Measurements from ENCODE around the gene ZNF511. TPM values are rescaled to one million over a fixed set of nuclear protein-coding genes. Genes with fewer than 3 reads are reported as not detected.

The ZNF511 gene
- polyA plus RNA-seq, 1 donor from 2014 or later: 17.6 TPM

DNA sequence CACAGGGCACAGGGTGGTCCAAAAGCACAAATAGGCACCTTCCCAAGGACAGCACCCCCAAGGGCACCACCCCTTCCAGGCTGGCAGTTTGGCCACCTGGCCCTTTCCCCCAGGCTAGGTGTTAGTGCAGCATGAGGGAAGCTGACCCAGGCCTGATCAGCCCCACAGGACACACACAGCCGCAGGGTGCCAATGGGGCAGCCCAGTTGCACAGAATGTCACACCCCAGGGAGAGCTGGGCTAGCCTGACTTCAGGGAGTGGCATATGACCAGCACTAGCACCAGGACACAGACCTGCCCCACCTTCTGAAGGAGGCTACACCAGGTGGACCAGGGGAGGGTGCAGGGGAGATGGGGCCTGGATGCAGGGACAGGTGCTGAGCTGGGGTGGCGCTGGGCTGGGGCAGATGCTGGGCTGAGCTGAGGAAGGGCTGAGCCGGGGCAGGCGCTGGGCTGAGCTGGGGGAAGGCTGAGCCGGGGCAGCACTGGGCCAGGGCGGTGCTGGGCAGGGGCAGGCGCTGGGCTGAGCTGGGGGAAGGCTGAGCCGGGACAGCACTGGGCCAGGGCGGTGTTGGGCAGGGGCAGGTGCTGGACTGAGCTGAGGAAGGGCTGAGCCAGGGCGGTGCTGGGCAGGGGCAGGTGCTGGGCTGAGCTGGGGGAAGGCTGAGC is 28.2 kb upstream of the ZNF511 start:
- H3K27me3 ChIP-seq (ENCODE audit: insufficient read depth, low read depth, low read length): peaks cover 10% of the 10 kb centered on the region
- TF ChIP-seq MXI1 (conservative IDR thresholded peaks at IDR 0.05; ENCODE audit: poor library complexity, severe bottlenecking) (no peak), EZH2 (IDR thresholded peaks at IDR 0.05; ENCODE audit: borderline replicate concordance, insufficient read depth, low read length, poor library complexity, severe bottlenecking) (no peak), EP300 (conservative IDR thresholded peaks at IDR 0.05; ENCODE audit: poor library complexity, severe bottlenecking) (no peak), RAD21 (conservative IDR thresholded peaks at IDR 0.05) (no peak), POLR2AphosphoS5 (IDR thresholded peaks at IDR 0.05) (no peak), SMC3 (conservative IDR thresholded peaks at IDR 0.05; ENCODE audit: poor library complexity) (no peak), TAF1 (IDR thresholded peaks at IDR 0.05; ENCODE audit: low read depth) (no peak)
- TF ChIP-seq, protein P1, sequence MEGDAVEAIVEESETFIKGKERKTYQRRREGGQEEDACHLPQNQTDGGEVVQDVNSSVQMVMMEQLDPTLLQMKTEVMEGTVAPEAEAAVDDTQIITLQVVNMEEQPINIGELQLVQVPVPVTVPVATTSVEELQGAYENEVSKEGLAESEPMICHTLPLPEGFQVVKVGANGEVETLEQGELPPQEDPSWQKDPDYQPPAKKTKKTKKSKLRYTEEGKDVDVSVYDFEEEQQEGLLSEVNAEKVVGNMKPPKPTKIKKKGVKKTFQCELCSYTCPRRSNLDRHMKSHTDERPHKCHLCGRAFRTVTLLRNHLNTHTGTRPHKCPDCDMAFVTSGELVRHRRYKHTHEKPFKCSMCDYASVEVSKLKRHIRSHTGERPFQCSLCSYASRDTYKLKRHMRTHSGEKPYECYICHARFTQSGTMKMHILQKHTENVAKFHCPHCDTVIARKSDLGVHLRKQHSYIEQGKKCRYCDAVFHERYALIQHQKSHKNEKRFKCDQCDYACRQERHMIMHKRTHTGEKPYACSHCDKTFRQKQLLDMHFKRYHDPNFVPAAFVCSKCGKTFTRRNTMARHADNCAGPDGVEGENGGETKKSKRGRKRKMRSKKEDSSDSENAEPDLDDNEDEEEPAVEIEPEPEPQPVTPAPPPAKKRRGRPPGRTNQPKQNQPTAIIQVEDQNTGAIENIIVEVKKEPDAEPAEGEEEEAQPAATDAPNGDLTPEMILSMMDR (IDR thresholded peaks at IDR 0.05; ENCODE audit: poor library complexity, severe bottlenecking): no peak
- TF ChIP-seq, protein P2, sequence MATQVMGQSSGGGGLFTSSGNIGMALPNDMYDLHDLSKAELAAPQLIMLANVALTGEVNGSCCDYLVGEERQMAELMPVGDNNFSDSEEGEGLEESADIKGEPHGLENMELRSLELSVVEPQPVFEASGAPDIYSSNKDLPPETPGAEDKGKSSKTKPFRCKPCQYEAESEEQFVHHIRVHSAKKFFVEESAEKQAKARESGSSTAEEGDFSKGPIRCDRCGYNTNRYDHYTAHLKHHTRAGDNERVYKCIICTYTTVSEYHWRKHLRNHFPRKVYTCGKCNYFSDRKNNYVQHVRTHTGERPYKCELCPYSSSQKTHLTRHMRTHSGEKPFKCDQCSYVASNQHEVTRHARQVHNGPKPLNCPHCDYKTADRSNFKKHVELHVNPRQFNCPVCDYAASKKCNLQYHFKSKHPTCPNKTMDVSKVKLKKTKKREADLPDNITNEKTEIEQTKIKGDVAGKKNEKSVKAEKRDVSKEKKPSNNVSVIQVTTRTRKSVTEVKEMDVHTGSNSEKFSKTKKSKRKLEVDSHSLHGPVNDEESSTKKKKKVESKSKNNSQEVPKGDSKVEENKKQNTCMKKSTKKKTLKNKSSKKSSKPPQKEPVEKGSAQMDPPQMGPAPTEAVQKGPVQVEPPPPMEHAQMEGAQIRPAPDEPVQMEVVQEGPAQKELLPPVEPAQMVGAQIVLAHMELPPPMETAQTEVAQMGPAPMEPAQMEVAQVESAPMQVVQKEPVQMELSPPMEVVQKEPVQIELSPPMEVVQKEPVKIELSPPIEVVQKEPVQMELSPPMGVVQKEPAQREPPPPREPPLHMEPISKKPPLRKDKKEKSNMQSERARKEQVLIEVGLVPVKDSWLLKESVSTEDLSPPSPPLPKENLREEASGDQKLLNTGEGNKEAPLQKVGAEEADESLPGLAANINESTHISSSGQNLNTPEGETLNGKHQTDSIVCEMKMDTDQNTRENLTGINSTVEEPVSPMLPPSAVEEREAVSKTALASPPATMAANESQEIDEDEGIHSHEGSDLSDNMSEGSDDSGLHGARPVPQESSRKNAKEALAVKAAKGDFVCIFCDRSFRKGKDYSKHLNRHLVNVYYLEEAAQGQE (IDR thresholded peaks at IDR 0.05; ENCODE audit: borderline replicate concordance): no peak

DNA sequence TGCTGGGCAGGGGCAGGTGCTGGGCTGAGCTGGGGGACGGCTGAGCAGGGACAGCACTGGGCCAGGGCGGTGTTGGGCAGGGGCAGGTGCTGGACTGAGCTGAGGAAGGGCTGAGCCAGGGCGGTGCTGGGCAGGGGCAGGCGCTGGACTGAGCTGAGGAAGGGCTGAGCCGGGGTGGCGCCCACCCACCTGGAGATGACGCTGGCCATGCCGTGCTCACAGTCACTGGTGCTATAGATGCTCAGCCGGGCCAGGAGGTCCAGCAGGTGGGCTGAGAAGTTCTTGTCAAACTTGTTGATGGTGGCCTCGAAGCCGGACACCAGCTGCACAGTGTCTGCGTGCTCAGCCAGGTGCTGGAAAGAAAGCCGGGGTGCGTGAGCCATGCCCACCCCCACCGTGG is 27.6 kb upstream of the ZNF511 start:
- H3K36me3 ChIP-seq (ENCODE audit: insufficient read depth, low read length): no peaks in the 10 kb centered on the region
- H3F3A ChIP-seq (ENCODE audit: insufficient read depth, low read length, poor library complexity, severe bottlenecking): no peaks in the 10 kb centered on the region
- no peaks in the 10 kb centered on the region for H3K9me2 ChIP-seq (ENCODE audit: insufficient read depth, low read length)
- TF ChIP-seq, protein P1 (IDR thresholded peaks at IDR 0.05; ENCODE audit: poor library complexity, severe bottlenecking): no peak
- no peak for TF ChIP-seq EZH2 (IDR thresholded peaks at IDR 0.05; ENCODE audit: borderline replicate concordance, insufficient read depth, low read length, poor library complexity, severe bottlenecking)
- no peak for TF ChIP-seq POLR2AphosphoS5 (IDR thresholded peaks at IDR 0.05)
- no peak for TF ChIP-seq SMC3 (conservative IDR thresholded peaks at IDR 0.05; ENCODE audit: poor library complexity)
- TF ChIP-seq TAF1 (IDR thresholded peaks at IDR 0.05; ENCODE audit: low read depth): no peak
- TF ChIP-seq, protein P2 (IDR thresholded peaks at IDR 0.05; ENCODE audit: borderline replicate concordance): no peak
- no peak for TF ChIP-seq EP300 (conservative IDR thresholded peaks at IDR 0.05; ENCODE audit: poor library complexity, severe bottlenecking)
- TF ChIP-seq MXI1 (conservative IDR thresholded peaks at IDR 0.05; ENCODE audit: poor library complexity, severe bottlenecking): no peak
- no peak for TF ChIP-seq RAD21 (conservative IDR thresholded peaks at IDR 0.05)
- no peaks in the 10 kb centered on the region for H3K79me2 ChIP-seq (replicated peaks; ENCODE audit: insufficient read depth, low read length)
- H3K9ac ChIP-seq (ENCODE audit: low read length): no peak overlapping the region
- H3K9me3 ChIP-seq (ENCODE audit: low read length): no peaks in the 10 kb centered on the region
- H3K27me3 ChIP-seq (ENCODE audit: insufficient read depth, low read depth, low read length): peaks cover 8% of the 10 kb centered on the region
- H2AFZ ChIP-seq (ENCODE audit: low read depth, low read length): no peak overlapping the region
- no peak overlapping the region for H3K4me2 ChIP-seq (ENCODE audit: low read length)
- H3K4me3 ChIP-seq (ENCODE audit: low read length): no peak overlapping the region
- H3K27ac ChIP-seq (ENCODE audit: low read length): no peak overlapping the region
- H4K20me1 ChIP-seq (ENCODE audit: insufficient read depth): no peaks in the 10 kb centered on the region

More for the DNA sequence above, 28.2 kb upstream of the ZNF511 start:
- H3K9ac ChIP-seq (ENCODE audit: low read length): no peak overlapping the region
- H3K4me2 ChIP-seq (ENCODE audit: low read length): no peak overlapping the region
- no peak overlapping the region for H3K4me3 ChIP-seq (ENCODE audit: low read length)
- no peak overlapping the region for H2AFZ ChIP-seq (ENCODE audit: low read depth, low read length)
- no peaks in the 10 kb centered on the region for H3K36me3 ChIP-seq (ENCODE audit: insufficient read depth, low read length)
- H3K79me2 ChIP-seq (replicated peaks; ENCODE audit: insufficient read depth, low read length): no peaks in the 10 kb centered on the region
- H3F3A ChIP-seq (ENCODE audit: insufficient read depth, low read length, poor library complexity, severe bottlenecking): no peaks in the 10 kb centered on the region
- H4K20me1 ChIP-seq (ENCODE audit: insufficient read depth): no peaks in the 10 kb centered on the region
- no peak overlapping the region for H3K27ac ChIP-seq (ENCODE audit: low read length)
- no peaks in the 10 kb centered on the region for H3K9me3 ChIP-seq (ENCODE audit: low read length)
- H3K9me2 ChIP-seq (ENCODE audit: insufficient read depth, low read length): no peaks in the 10 kb centered on the region

All from neural cell (in vitro differentiated cells).